HepG2 (cell line): ENCODE measurements around the gene SKIDA1. TPM values are rescaled to one million over a fixed set of nuclear protein-coding genes. Genes with fewer than 3 reads are reported as not detected.
A peak's percentile ranks its signal among the peaks of the same experiment; 100 is the strongest.

Experiments used
- ARNT2 ChIP-seq: sonication (generic); formaldehyde crosslinking; IDR thresholded peaks from 2 replicates; pipeline ENCODE4 v1.8.0; 2022; ENCODE audit warnings: mild to moderate bottlenecking, low read depth, missing genetic modification reagents, moderate library complexity
- BRD4 ChIP-seq: sonication (generic); formaldehyde crosslinking; IDR thresholded peaks from 2 replicates; pipeline ENCODE4 v1.4.0; 2020; ENCODE audit warnings: missing genetic modification reagents
- CENPX ChIP-seq: sonication (generic); formaldehyde crosslinking; IDR thresholded peaks from 2 replicates; pipeline ENCODE4 v1.9.0; 2021; ENCODE audit warnings: mild to moderate bottlenecking, missing genetic modification reagents, moderate library complexity
- ELF4 ChIP-seq: sonication (generic); formaldehyde crosslinking; IDR thresholded peaks from 2 replicates; pipeline ENCODE4 v1.5.0; 2020; ENCODE audit warnings: missing genetic modification reagents, mild to moderate bottlenecking, moderate library complexity, borderline replicate concordance
- KAT8 ChIP-seq: IDR thresholded peaks from 2 replicates; pipeline ENCODE4 v1.6.1; 2016; ENCODE audit warnings: missing genetic modification reagents, missing compliant biosample characterization
- MIER2 ChIP-seq: IDR thresholded peaks from 2 replicates; pipeline ENCODE4 v1.6.1; 2016; ENCODE audit warnings: missing biosample characterization, missing genetic modification reagents
- MYC ChIP-seq: sonication (generic); formaldehyde crosslinking; IDR thresholded peaks from 2 replicates; pipeline ENCODE4 v1.9.0; 2021; ENCODE audit warnings: missing genetic modification reagents, borderline replicate concordance
- NR2F2 ChIP-seq: IDR thresholded peaks from 2 replicates; pipeline ENCODE4 v1.6.1; 2012; ENCODE audit warnings: low read depth, inconsistent platforms, borderline replicate concordance
- PREB ChIP-seq: sonication (generic); formaldehyde crosslinking; IDR thresholded peaks from 2 replicates; pipeline ENCODE4 v1.4.0; 2020; ENCODE audit warnings: missing genetic modification reagents
- TAF1 ChIP-seq: sonication (generic); formaldehyde crosslinking; IDR thresholded peaks from 2 replicates; pipeline ENCODE4 v1.4.0; 2020; ENCODE audit warnings: missing genetic modification reagents
- ZNF232 ChIP-seq: sonication (generic); formaldehyde crosslinking; IDR thresholded peaks from 2 replicates; pipeline ENCODE4 v1.4.0; 2020; ENCODE audit warnings: missing genetic modification reagents, borderline replicate concordance
- ZNF264 ChIP-seq: sonication (generic); formaldehyde crosslinking; IDR thresholded peaks from 2 replicates; pipeline ENCODE4 v1.4.0; 2020; ENCODE audit warnings: missing genetic modification reagents
- ZNF572 ChIP-seq: sonication (generic); formaldehyde crosslinking; IDR thresholded peaks from 2 replicates; pipeline ENCODE4 v1.5.1; 2020; ENCODE audit warnings: mild to moderate bottlenecking, missing genetic modification reagents
- ZNF652 ChIP-seq: IDR thresholded peaks from 2 replicates; pipeline ENCODE4 v1.6.1; 2016; ENCODE audit warnings: low read depth, borderline replicate concordance
- polyA plus RNA-seq, 8 experiments: library from polyadenylated mRNA; depleted of rRNA in 3 of 8; stranded (reverse) in 7 of 8; unstranded in 1 of 8; fragments of >200 nt; fragmentation: Illumina TruSeq in 4 of 8; extraction: Trizol in 4 of 8; gene quantifications; 2 replicates each; pipeline versions ENCODE4 v1.2.1 to v1.2.3, GENCODE V29; 2011 to 2016; ENCODE audit warnings: low read depth in 4 of 8, missing spikeins in 1 of 8, mixed read lengths in 1 of 8; ENCODE audit not compliant: insufficient read depth in 1 of 8
- total RNA-seq, 5 experiments: library from RNA; depleted of rRNA; stranded (reverse); fragments of >200 nt; fragmentation: Illumina TruSeq; extraction: Trizol; gene quantifications; 2 replicates each; pipeline ENCODE4 v1.2.3, GENCODE V29; 2016; ENCODE audit warnings: low read depth in 1 of 5
- TF ChIP-seq, protein P1 (sequence below): sonication (generic); formaldehyde crosslinking; IDR thresholded peaks from 2 replicates; pipeline ENCODE4 v1.4.0; 2020; ENCODE audit warnings: missing genetic modification reagents
- TF ChIP-seq, protein P2 (sequence below): sonication (generic); formaldehyde crosslinking; IDR thresholded peaks from 2 replicates; pipeline ENCODE4 v1.8.1; 2023; ENCODE audit warnings: mild to moderate bottlenecking, missing genetic modification reagents
- TF ChIP-seq, protein P3 (sequence below): sonication (generic); formaldehyde crosslinking; conservative IDR thresholded peaks from 2 replicates; pipeline ENCODE4 v1.4.0; 2020; ENCODE audit warnings: missing genetic modification reagents

The SKIDA1 gene
- total and polyA plus RNA-seq, 2 of the 13 experiments (the other 11 are each of a cell fraction or from before 2014, with no cell fraction given): 0.73 to 1.5 TPM

GRCh38 chr10:21526860-21527597 is 1.5 kb upstream of the SKIDA1 start (continued):
- TF ChIP-seq, protein P1, sequence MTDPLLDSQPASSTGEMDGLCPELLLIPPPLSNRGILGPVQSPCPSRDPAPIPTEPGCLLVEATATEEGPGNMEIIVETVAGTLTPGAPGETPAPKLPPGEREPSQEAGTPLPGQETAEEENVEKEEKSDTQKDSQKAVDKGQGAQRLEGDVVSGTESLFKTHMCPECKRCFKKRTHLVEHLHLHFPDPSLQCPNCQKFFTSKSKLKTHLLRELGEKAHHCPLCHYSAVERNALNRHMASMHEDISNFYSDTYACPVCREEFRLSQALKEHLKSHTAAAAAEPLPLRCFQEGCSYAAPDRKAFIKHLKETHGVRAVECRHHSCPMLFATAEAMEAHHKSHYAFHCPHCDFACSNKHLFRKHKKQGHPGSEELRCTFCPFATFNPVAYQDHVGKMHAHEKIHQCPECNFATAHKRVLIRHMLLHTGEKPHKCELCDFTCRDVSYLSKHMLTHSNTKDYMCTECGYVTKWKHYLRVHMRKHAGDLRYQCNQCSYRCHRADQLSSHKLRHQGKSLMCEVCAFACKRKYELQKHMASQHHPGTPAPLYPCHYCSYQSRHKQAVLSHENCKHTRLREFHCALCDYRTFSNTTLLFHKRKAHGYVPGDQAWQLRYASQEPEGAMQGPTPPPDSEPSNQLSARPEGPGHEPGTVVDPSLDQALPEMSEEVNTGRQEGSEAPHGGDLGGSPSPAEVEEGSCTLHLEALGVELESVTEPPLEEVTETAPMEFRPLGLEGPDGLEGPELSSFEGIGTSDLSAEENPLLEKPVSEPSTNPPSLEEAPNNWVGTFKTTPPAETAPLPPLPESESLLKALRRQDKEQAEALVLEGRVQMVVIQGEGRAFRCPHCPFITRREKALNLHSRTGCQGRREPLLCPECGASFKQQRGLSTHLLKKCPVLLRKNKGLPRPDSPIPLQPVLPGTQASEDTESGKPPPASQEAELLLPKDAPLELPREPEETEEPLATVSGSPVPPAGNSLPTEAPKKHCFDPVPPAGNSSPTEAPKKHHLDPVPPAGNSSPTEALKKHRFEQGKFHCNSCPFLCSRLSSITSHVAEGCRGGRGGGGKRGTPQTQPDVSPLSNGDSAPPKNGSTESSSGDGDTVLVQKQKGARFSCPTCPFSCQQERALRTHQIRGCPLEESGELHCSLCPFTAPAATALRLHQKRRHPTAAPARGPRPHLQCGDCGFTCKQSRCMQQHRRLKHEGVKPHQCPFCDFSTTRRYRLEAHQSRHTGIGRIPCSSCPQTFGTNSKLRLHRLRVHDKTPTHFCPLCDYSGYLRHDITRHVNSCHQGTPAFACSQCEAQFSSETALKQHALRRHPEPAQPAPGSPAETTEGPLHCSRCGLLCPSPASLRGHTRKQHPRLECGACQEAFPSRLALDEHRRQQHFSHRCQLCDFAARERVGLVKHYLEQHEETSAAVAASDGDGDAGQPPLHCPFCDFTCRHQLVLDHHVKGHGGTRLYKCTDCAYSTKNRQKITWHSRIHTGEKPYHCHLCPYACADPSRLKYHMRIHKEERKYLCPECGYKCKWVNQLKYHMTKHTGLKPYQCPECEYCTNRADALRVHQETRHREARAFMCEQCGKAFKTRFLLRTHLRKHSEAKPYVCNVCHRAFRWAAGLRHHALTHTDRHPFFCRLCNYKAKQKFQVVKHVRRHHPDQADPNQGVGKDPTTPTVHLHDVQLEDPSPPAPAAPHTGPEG (CRISPR knock-in tag): peak; percentile 92
- TF ChIP-seq, protein P2, sequence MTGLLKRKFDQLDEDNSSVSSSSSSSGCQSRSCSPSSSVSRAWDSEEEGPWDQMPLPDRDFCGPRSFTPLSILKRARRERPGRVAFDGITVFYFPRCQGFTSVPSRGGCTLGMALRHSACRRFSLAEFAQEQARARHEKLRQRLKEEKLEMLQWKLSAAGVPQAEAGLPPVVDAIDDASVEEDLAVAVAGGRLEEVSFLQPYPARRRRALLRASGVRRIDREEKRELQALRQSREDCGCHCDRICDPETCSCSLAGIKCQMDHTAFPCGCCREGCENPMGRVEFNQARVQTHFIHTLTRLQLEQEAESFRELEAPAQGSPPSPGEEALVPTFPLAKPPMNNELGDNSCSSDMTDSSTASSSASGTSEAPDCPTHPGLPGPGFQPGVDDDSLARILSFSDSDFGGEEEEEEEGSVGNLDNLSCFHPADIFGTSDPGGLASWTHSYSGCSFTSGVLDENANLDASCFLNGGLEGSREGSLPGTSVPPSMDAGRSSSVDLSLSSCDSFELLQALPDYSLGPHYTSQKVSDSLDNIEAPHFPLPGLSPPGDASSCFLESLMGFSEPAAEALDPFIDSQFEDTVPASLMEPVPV: no peak
- peak; percentile 94; the same call in 1 of the 2 replicates for TF ChIP-seq BRD4 (CRISPR knock-in tag)
- TF ChIP-seq, protein P3, sequence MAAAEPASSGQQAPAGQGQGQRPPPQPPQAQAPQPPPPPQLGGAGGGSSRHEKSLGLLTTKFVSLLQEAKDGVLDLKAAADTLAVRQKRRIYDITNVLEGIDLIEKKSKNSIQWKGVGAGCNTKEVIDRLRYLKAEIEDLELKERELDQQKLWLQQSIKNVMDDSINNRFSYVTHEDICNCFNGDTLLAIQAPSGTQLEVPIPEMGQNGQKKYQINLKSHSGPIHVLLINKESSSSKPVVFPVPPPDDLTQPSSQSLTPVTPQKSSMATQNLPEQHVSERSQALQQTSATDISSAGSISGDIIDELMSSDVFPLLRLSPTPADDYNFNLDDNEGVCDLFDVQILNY (CRISPR knock-in tag): peak; percentile 49; the same call in 1 of the 2 replicates
- TF ChIP-seq CENPX (CRISPR knock-in tag): no peak
- TF ChIP-seq NR2F2: no peak
- 0 out of 2 replicates have a peak, but pooled peaks have one; percentile 32 for TF ChIP-seq ZNF264 (CRISPR knock-in tag)
- 0 out of 2 replicates have a peak, but pooled peaks have one; percentile 44 for TF ChIP-seq ELF4
- TF ChIP-seq TAF1: peak; percentile 78
- TF ChIP-seq KAT8 (CRISPR knock-in tag): 0 out of 2 replicates have a peak, but pooled peaks have one; percentile 7
- TF ChIP-seq PREB (CRISPR knock-in tag): 0 out of 2 replicates have a peak, but pooled peaks have one; percentile 67
- TF ChIP-seq MIER2 (CRISPR knock-in tag): no peak
- TF ChIP-seq ZNF572: no peak
- TF ChIP-seq ARNT2: 0 out of 2 replicates have a peak, but pooled peaks have one; percentile 46
- peak; percentile 86 for TF ChIP-seq MYC
- TF ChIP-seq ZNF652: peak; percentile 57
- peak; percentile 72; the same call in 1 of the 2 replicates for TF ChIP-seq ZNF232 (CRISPR knock-in tag)
